ENCODE data around the gene BUD23. TPM values are rescaled to one million over a fixed set of nuclear protein-coding genes. Genes with fewer than 3 reads are reported as not detected.

Gene BUD23
- total and polyA plus RNA-seq, 2 experiments from 2014 or later = 36.2 to 98.5 TPM

- no peak overlapping the region for H2AFZ ChIP-seq
- peak; percentile 67 for DNase-seq
- peak overlapping the region; percentile 95 for H3K4me3 ChIP-seq
- peaks cover 28% of the 10 kb centered on the region for H3K4me1 ChIP-seq (ENCODE audit: insufficient read depth)
- H3F3A ChIP-seq (ENCODE audit: insufficient read depth) = peaks cover 21% of the 10 kb centered on the region
- H3K27me3 ChIP-seq (replicated peaks; ENCODE audit: insufficient read depth) = no peaks in the 10 kb centered on the region
- in situ Hi-C loops (cut with MboI) = no loop called here
- H3K36me3 ChIP-seq (ENCODE audit: low read depth) = no peaks in the 10 kb centered on the region
- H3K27ac ChIP-seq = peak overlapping the region; percentile 91
- peak overlapping the region; percentile 68 for H3K4me2 ChIP-seq (ENCODE audit: unreplicated experiment)
- TF ChIP-seq EZH2phosphoT487 (IDR thresholded peaks at IDR 0.05; ENCODE audit: insufficient read depth, low read depth) = no peak
- no peak for TF ChIP-seq EZH2 (IDR thresholded peaks at IDR 0.05; ENCODE audit: insufficient read depth, poor library complexity, severe bottlenecking)
- no peaks in the 10 kb centered on the region for H3K9me3 ChIP-seq (ENCODE audit: low read depth)
- no peaks in the 10 kb centered on the region for H3K9me2 ChIP-seq (ENCODE audit: insufficient read depth)
- peak overlapping the region; percentile 94 for H3K9ac ChIP-seq
- peaks cover 8% of the 10 kb centered on the region; the same call in 1 of the 2 replicates for H4K20me1 ChIP-seq (ENCODE audit: insufficient read depth)
- WGBS, 2 experiments (ENCODE audit: low coverage in 1 of 2, low lambda C conversion rate in 2 of 2, missing lambda C conversion rate in 2 of 2) = 53 to 58% methylated on average over 9 to 13 of the region's 13 CpGs
- H3K79me2 ChIP-seq (ENCODE audit: insufficient read depth) = peaks cover 62% of the 10 kb centered on the region
Observed at GRCh38 chr7:73717025-73717807, 33.8 kb downstream of the BUD23 start.

- peak overlapping the region; percentile 95 for H3K4me3 ChIP-seq
- WGBS, 2 experiments (ENCODE audit: low coverage in 1 of 2, low lambda C conversion rate in 2 of 2, missing lambda C conversion rate in 2 of 2) = 0 to 5% methylated on average over 10 of the region's 10 CpGs
- no peaks in the 10 kb centered on the region for H3K9me3 ChIP-seq (ENCODE audit: low read depth)
- H3K27me3 ChIP-seq (replicated peaks; ENCODE audit: insufficient read depth) = no peaks in the 10 kb centered on the region
- DNase-seq = peak; percentile 96
- in situ Hi-C loops (cut with MboI) = no loop called here
- H3F3A ChIP-seq (ENCODE audit: insufficient read depth) = peaks cover 21% of the 10 kb centered on the region
- peaks cover 28% of the 10 kb centered on the region for H3K4me1 ChIP-seq (ENCODE audit: insufficient read depth)
- H4K20me1 ChIP-seq (ENCODE audit: insufficient read depth) = peaks cover 4% of the 10 kb centered on the region; the same call in 1 of the 2 replicates
- H3K36me3 ChIP-seq (ENCODE audit: low read depth) = no peaks in the 10 kb centered on the region
- H2AFZ ChIP-seq = no peak overlapping the region
- peak overlapping the region; percentile 94 for H3K9ac ChIP-seq
- peaks cover 54% of the 10 kb centered on the region for H3K79me2 ChIP-seq (ENCODE audit: insufficient read depth)
- peak; percentile 88 for TF ChIP-seq EZH2phosphoT487 (IDR thresholded peaks at IDR 0.05; ENCODE audit: insufficient read depth, low read depth)
- no peak for TF ChIP-seq EZH2 (IDR thresholded peaks at IDR 0.05; ENCODE audit: insufficient read depth, poor library complexity, severe bottlenecking)
- peak overlapping the region; percentile 91 for H3K27ac ChIP-seq
- H3K4me2 ChIP-seq (ENCODE audit: unreplicated experiment) = peak overlapping the region; percentile 68
- H3K9me2 ChIP-seq (ENCODE audit: insufficient read depth) = no peaks in the 10 kb centered on the region
Observed at GRCh38 chr7:73717991-73718405, 34.6 kb downstream of the BUD23 start.

- no peaks in the 10 kb centered on the region for H3K9me2 ChIP-seq (ENCODE audit: insufficient read depth)
- peak overlapping the region; percentile 94 for H3K9ac ChIP-seq
- H3K36me3 ChIP-seq (ENCODE audit: low read depth) = no peaks in the 10 kb centered on the region
- TF ChIP-seq EZH2phosphoT487 (IDR thresholded peaks at IDR 0.05; ENCODE audit: insufficient read depth, low read depth) = no peak
- no peak for TF ChIP-seq EZH2 (IDR thresholded peaks at IDR 0.05; ENCODE audit: insufficient read depth, poor library complexity, severe bottlenecking)
- peaks cover 28% of the 10 kb centered on the region for H3K4me1 ChIP-seq (ENCODE audit: insufficient read depth)
- H3K4me2 ChIP-seq (ENCODE audit: unreplicated experiment) = peak overlapping the region; percentile 68
- H3K79me2 ChIP-seq (ENCODE audit: insufficient read depth) = peaks cover 50% of the 10 kb centered on the region
- no peak overlapping the region for H2AFZ ChIP-seq
- H3K9me3 ChIP-seq (ENCODE audit: low read depth) = no peaks in the 10 kb centered on the region
- in situ Hi-C loops (cut with MboI) = no loop called here
- 26 to 31% methylated on average over 7 to 8 of the region's 9 CpGs for WGBS, 2 experiments (ENCODE audit: low coverage in 1 of 2, low lambda C conversion rate in 2 of 2, missing lambda C conversion rate in 2 of 2)
- H3F3A ChIP-seq (ENCODE audit: insufficient read depth) = peaks cover 21% of the 10 kb centered on the region
- H3K27me3 ChIP-seq (replicated peaks; ENCODE audit: insufficient read depth) = no peaks in the 10 kb centered on the region
- peak; percentile 60 for DNase-seq
- peak overlapping the region; percentile 91 for H3K27ac ChIP-seq
- H3K4me3 ChIP-seq = peak overlapping the region; percentile 95
- no peaks in the 10 kb centered on the region for H4K20me1 ChIP-seq (ENCODE audit: insufficient read depth)
Observed at GRCh38 chr7:73718438-73718881, 35.1 kb downstream of the BUD23 start.

GRCh38 chr7:73718905-73719805 lies 35.8 kb downstream of the BUD23 start, which contains the start of gene STX1A:
Gene STX1A, minus strand, starts transcription at chr7:73719669. Its CDS starts 38 bp downstream, at chr7:73719631.
- 1% methylated on average over 47 to 65 of the region's 96 CpGs for WGBS, 2 experiments (ENCODE audit: low coverage in 1 of 2, low lambda C conversion rate in 2 of 2, missing lambda C conversion rate in 2 of 2)
- TF ChIP-seq EZH2phosphoT487 (IDR thresholded peaks at IDR 0.05; ENCODE audit: insufficient read depth, low read depth) (no peak), EZH2 (IDR thresholded peaks at IDR 0.05; ENCODE audit: insufficient read depth, poor library complexity, severe bottlenecking) (no peak)
- H3K79me2 ChIP-seq (ENCODE audit: insufficient read depth) = peaks cover 43% of the 10 kb centered on the region
- in situ Hi-C loops (cut with MboI) = no loop called here
- H3K9me3 ChIP-seq (ENCODE audit: low read depth) = no peaks in the 10 kb centered on the region
- peak; percentile 93 for DNase-seq
- H3K4me2 ChIP-seq (ENCODE audit: unreplicated experiment) = peak within 1 kb of the TSS; percentile 68
- H3K4me3 ChIP-seq = peak within 1 kb of the TSS; percentile 95
- no peaks in the 10 kb centered on the region for H4K20me1 ChIP-seq (ENCODE audit: insufficient read depth)
- H3K36me3 ChIP-seq (ENCODE audit: low read depth) = no peaks in the 10 kb centered on the region
- peak within 1 kb of the TSS; percentile 94 for H3K9ac ChIP-seq
- H3F3A ChIP-seq (ENCODE audit: insufficient read depth) = peaks cover 21% of the 10 kb centered on the region
- peak within 1 kb of the TSS; percentile 69 for H2AFZ ChIP-seq
- no peaks in the 10 kb centered on the region for H3K9me2 ChIP-seq (ENCODE audit: insufficient read depth)
- H3K27me3 ChIP-seq (replicated peaks; ENCODE audit: insufficient read depth) = no peaks in the 10 kb centered on the region
- H3K4me1 ChIP-seq (ENCODE audit: insufficient read depth) = peaks cover 28% of the 10 kb centered on the region
- H3K27ac ChIP-seq = peak within 1 kb of the TSS; percentile 91

All from GM23248 (cell line).